Measurements from ENCODE around the gene TMEM143. TPM values are rescaled to one million over a fixed set of nuclear protein-coding genes. Genes with fewer than 3 reads are reported as not detected.
A peak's percentile ranks its signal among the peaks of the same experiment; 100 is the strongest.

The TMEM143 gene
- total RNA-seq, 1 donor: 4.3 TPM

DNA sequence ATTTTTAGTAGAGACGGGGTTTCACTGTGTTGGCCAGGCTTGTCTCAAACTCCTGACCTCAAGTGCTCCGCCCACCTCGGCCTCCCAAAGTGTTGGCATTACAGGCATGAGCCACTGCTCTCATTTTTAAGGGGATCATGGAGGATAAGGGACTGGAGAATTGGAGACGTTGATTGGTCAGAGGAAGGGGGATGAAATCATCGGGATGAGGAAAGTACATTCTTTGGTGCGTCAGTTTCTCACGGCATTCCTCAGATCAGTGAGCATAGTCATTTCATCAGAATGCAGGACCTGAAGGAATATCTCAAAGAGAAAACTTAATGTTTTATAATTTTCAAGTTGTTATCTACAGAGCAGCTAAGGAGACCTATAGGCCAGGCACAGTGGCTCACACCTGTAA is 79.8 kb downstream of the TMEM143 start:
- H3K79me2 ChIP-seq (ENCODE audit: insufficient read depth, low read length): no peaks in the 10 kb centered on the region
- peak overlapping the region; percentile 36 for H3K4me2 ChIP-seq (ENCODE audit: insufficient read depth, low read length)
- peak overlapping the region; percentile 93 for H3K27ac ChIP-seq (ENCODE audit: low read depth, low read length)
- peaks cover 10% of the 10 kb centered on the region for H3K9me3 ChIP-seq (ENCODE audit: low read depth, low read length)
- H3K4me3 ChIP-seq (ENCODE audit: insufficient read depth, low read length): no peak overlapping the region
- peaks cover 9% of the 10 kb centered on the region for H3K4me1 ChIP-seq (ENCODE audit: insufficient read depth, low read length)
- no peak overlapping the region for H2AFZ ChIP-seq (ENCODE audit: low read length)
- peak; percentile 86 for DNase-seq (ENCODE audit: insufficient read length, low spot score, missing footprints)
- H3K36me3 ChIP-seq (ENCODE audit: insufficient read depth, low read length): no peaks in the 10 kb centered on the region
- no peaks in the 10 kb centered on the region for H3K27me3 ChIP-seq (ENCODE audit: insufficient read depth, low read length)
- H4K20me1 ChIP-seq (ENCODE audit: insufficient read depth, low read length): no peaks in the 10 kb centered on the region
- TF ChIP-seq, protein P1, sequence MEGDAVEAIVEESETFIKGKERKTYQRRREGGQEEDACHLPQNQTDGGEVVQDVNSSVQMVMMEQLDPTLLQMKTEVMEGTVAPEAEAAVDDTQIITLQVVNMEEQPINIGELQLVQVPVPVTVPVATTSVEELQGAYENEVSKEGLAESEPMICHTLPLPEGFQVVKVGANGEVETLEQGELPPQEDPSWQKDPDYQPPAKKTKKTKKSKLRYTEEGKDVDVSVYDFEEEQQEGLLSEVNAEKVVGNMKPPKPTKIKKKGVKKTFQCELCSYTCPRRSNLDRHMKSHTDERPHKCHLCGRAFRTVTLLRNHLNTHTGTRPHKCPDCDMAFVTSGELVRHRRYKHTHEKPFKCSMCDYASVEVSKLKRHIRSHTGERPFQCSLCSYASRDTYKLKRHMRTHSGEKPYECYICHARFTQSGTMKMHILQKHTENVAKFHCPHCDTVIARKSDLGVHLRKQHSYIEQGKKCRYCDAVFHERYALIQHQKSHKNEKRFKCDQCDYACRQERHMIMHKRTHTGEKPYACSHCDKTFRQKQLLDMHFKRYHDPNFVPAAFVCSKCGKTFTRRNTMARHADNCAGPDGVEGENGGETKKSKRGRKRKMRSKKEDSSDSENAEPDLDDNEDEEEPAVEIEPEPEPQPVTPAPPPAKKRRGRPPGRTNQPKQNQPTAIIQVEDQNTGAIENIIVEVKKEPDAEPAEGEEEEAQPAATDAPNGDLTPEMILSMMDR (IDR thresholded peaks at IDR 0.05; ENCODE audit: extremely low read depth, low read depth, low read length): no peak

Other genes with a start within 250 kb of the TMEM143 start
- gene LIG1, start 193.6 kb downstream of the TMEM143 start, total RNA-seq: 10.0 and 11.9 TPM in 2 replicates
- gene ZSWIM9, start 193.3 kb downstream of the TMEM143 start, total RNA-seq: 1.5 and 2.2 TPM in 2 replicates
- 17.4 and 18.0 TPM in 2 replicates for gene CARD8, start 108.0 kb downstream of the TMEM143 start, total RNA-seq
- under 0.01 and 0.29 TPM in 2 replicates for gene ZNF114, start 93.9 kb downstream of the TMEM143 start, total RNA-seq
- 185 and 216 TPM in 2 replicates for gene EMP3, start 38.4 kb downstream of the TMEM143 start, total RNA-seq
- not detected in 2 replicates for gene SYNGR4, start 427 bp upstream of the TMEM143 start, total RNA-seq
- 95.2 and 119 TPM in 2 replicates for gene KDELR1, start 27.6 kb upstream of the TMEM143 start, total RNA-seq
- under 0.01 TPM in 2 replicates for gene GRIN2D, start 29.7 kb upstream of the TMEM143 start, total RNA-seq
- 23.3 and 25.0 TPM in 2 replicates for gene GRWD1, start 82.0 kb upstream of the TMEM143 start, total RNA-seq
- 0.59 and 0.72 TPM in 2 replicates for gene KCNJ14, start 91.6 kb upstream of the TMEM143 start, total RNA-seq
- 63.6 and 66.2 TPM in 2 replicates for gene CYTH2, start 105.4 kb upstream of the TMEM143 start, total RNA-seq
- not detected in 2 replicates for gene LMTK3, start 147.9 kb upstream of the TMEM143 start, total RNA-seq
- under 0.01 TPM in 1 of 2 replicates, not detected in the other for gene SULT2B1, start 188.2 kb upstream of the TMEM143 start, total RNA-seq
- gene SPACA4, start 242.8 kb upstream of the TMEM143 start, total RNA-seq: not detected in 2 replicates

Measured in osteoblast (primary cell).